HT1080 (cell line): Measurements from ENCODE around the gene LIX1L. TPM values are rescaled to one million over a fixed set of nuclear protein-coding genes. Genes with fewer than 3 reads are reported as not detected.

Experiments used
- DNase-seq: peaks from one replicate; pipeline ENCODE4 v3.0.0-alpha.2; 2015; ENCODE audit warnings: low read depth
- total RNA-seq: library from RNA; depleted of rRNA; stranded (reverse); fragments of >200 nt; shearing (Covaris generic); gene quantifications from 2 replicates; pipeline ENCODE4 v1.2.3, GENCODE V29; 2014

The LIX1L gene
- total RNA-seq, 1 experiment from 2014 or later = 24.7 TPM

DNA sequence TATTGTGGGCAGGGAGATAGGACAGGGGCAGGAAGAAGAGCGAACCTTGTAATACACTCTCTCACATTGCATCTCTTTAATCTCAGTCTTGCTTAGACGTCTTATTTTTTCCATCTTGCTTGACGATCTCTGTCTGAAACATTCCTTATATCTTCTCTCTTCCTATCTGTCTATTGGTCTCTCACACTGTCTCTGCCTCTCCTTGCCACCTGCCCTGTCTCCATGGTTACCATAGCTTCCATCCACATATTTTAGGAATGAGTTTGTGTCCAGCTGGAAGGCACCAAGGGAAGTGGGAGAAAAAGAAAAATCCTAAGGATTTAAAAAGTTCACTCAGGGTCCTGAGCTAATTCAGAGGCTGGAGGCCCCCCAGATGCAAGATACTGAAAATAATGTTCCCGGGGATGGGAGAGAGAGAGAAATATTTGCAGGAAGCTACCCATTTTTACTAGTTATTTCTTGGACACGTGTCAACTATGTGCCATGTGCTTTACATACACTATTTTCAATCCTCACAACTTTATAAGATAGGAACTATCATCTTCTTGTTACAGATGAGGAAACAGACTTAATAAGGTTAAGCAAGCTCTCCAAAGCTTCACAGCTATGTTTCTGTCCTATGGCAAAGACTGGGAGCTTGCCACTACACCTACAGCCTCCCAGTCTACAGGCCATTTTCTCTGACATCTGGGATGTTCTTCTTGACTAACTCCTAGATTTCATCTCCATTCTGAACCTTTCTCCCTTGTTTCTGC, 5.6 kb upstream of the LIX1L start:
- peak; percentile 80 for DNase-seq

DNA sequence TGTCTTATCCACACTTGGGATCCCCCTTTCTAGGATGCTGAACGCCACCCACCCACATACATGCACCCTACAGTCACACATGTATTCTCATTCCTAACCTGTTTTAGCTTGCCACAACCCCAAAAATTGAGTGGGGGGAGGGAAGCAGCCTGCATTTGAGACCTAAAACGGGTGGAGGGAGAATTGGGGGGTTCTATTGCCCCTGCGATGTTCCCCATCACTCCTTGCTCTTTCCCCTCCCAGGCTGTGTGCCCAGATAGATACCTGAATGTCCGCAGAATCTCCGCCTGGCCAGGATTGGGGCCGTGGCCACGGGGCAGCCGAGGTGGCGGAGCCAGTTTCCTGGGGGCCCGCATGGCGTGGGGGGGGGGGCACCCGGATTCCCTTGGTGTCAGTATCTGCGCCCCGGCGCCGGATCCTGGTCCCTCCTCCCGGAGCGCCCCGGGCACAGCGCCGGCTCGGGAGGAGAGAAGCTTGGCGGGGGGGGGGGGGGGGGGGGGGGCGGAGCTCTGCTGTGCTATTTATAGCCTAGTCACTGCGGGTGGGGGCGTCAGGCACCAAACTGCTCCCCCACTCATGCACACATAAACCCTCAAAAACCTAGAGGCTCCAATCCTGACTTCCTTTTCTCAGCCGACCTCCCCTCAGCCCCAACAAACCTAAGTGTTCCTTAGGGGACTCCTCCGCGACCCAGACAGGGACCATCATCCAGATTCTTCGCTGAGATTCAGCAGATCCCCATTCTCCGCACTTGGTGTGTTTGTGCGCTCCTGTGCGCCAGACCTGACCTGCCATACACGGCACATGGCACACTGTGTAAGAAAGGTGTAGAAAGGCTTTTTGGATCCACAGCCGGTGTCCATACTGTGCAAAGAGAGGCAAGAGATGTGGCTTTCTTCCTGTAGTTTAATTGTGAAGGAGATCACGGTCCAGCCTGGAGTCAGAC, 4.6 kb upstream of the LIX1L start:
- no peak for DNase-seq

DNA sequence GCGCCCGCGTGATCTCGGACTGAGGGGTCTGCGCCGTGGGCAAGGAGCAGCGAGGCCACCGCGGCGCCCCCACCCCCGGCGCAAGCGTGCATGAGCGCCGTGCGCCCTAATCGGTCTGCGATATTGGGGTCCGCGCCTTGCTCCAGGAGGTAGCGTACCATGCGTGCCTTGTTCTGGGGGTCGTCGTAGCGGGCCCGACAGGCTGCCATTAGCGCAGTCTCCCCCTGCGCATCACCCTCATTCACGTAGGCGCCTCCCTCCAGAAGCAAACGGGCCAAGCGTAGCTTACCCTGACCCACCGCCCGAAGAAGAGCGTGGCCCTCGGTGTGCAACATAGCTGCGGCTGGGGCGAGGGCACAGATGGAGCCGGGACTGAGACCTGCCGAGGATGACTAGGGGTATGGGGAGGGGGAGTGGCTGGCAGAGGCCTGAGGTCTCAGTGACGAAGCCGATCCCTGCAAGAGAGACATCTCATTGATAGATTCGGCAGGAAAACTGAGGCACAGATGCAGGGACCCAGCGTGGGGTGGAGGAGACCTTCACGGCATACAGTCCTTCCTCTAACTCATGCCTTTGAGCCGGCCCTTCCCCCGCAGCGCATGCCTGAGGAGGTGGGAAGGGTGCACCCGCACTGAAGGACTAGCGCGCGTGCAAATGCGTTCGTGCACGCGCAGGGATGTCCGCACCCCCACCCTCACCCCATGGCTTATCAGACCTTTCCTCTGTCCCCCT, 3.8 kb upstream of the LIX1L start:
- no peak for DNase-seq

DNA sequence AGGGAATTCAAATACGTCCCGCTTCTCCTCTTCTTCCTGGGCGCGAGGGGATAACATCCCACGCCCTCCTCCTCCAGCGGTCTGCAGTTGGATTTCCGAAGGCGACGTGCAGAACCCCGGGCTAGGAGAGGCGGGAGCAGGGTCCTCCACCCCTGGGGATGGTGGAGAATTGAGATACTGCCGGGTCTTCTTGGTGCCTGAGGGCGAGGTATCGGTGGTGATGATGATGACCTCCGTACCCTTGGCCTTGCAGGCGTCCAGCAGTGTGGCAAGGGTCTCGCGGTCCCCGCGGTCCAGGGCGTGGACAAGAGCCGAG, 3.2 kb upstream of the LIX1L start:
- no peak for DNase-seq

DNA sequence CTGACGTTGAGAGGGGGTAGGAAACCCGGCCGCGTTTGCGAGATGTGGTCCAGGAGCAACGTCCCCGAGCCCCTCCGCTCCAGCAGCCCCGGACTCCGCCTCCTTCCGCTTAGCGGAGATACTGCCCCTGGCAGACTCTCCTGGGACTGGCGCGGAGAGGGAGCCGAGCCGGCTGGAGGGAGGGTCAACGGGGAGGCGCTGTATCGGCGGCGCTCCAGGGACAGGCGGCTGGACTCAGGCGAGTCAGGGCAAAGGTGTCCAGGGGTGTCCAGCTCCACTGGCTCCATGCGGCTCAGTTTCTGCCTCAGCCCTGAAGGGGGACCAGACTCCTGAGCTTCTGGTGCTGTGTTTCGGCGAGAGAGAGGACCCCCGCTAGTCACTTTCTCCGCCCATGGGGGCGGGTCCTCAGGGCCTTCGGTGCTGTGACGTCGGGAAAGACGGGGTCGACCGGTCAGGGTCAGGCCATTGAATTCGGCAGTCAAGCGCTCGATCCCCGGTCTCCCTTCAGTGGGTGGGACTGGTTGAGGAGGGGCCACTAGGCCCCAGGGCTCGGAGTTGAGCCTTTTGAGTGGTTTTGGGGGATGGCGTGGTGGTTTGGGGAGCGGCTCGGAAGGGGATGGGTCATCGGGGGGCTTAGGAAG, 2.8 kb upstream of the LIX1L start:
- DNase-seq = peak; percentile 23

DNA sequence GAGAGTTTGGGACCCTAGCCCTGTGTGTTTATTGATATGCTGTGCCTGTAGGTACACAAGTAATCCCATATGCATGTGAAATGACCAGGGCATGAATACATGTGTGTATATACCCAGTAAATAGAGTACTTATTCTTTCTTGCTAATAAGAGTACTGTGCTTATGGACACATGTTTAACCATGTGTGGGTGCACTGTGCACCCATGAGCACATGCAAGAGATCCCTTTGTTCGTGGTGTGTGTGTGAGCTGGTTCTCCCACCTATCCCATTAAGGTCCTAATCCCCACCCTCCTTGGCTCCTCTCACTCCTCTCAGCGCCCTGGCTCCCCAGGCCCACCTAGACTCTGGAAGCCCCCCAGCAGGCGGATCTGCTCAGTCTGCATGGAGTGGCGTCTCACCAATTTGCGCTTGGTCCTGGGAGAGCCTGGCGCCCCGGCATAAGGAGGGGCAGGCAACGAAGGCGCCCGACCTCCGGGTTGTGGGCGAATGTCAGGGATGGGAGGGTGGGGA, 2.2 kb upstream of the LIX1L start:
- no peak for DNase-seq

DNA sequence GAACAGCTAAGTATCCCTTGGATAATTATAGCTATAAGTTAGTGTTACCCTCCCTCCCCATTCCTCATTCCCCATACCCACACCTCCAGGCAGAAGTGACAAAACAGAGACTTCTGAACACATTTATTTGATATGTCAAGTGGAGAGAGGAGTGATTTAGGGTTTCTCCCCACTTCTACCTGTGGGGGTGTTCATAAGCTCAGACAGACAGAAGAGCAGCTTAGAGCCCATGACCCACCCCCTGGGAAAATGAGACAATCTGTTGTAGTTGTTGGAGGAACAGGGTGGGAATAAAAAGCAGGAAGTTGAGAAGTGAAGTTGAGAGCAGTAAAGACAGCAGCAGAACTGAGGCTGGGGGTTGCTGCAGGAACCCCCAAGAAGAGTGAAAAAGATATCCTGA, 1.5 kb upstream of the LIX1L start:
- no peak for DNase-seq

DNA sequence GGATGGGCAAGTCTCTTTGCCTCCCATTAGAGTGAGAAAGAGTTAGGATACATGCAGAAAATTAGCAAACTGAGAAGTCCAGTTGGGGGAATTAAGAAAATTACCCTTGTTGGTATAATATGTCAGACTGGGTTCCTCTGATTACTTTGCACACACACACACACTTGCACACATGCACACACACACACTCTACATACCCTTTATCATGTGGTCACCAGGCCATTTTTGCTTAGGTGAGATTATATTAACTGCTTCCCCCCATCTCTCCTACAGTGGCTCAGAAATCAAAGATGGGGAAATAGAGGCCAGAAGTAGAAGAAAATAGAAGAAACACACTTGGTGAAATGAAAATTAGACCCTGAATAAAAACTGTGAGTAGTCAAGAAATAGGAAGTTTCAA, 917 bp upstream of the LIX1L start:
- DNase-seq = no peak

DNA sequence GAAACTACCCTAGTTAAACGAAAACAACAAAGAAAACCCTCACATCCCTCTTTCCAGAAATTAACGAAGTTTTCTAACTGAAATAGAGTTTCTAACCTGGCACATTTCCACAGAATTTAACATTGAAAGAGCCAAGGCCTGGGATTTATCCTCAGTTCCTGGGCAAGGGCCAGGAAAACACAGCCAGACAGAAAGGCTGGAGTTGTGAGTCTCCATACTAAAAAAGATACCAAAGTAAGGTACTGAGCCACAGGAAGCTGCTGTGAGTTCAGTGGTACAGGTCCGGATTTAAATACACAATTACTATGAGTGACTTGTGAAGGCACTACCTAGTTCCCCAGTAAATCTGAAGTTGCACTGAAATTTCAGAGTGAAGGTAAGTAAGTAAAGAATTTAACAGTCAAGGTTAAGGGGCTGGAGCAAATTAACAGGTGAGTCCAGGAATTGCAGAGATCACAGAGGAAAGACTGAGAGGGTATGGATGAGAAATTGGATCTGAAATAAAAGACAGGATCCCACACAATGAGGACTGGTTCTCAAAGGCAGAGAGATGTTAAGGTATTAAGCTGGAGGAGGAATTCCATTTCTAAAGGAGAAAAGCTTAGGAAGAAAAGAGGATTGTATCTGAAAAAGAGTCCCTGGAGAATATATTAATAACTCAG, 905 bp downstream of the LIX1L start:
- DNase-seq = peak; percentile 5

DNA sequence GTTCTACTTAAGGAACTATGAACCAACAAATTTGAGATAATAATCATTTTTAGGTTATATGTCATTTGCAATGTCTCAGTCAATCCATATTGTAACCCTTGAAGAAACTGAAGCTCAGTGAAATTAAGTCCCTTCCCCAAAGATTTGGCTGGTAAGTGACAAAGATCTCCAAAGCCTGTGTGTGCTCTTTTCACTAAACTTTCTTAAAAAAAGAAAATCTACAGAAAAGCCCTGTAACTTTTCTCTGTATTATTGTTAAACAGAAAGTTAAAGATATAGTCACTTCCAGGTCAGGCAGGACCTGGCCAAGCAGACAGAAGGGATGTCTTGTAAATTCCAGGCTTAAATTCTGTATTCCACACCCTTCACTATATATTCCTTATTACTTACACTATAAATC, 1.5 kb downstream of the LIX1L start:
- no peak for DNase-seq

DNA sequence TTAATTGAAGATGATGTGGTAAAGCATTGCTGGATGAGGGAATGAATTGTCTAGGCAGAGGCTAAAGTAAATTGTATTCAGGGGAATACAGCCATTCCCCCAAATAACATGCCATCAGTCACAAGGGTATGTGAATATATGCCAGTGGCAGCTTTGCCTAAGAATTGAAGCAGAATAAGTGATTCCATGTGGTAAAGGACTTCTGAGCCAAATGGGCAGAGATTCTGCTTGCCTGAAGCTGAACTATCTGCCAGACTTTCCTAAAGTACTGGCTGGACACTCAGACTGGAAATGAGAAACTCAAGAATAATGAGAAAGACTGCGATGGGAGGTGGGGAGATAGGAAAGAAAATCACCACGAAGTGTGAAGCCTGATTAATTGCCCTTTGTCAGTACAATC, 2.4 kb downstream of the LIX1L start:
- DNase-seq = no peak

DNA sequence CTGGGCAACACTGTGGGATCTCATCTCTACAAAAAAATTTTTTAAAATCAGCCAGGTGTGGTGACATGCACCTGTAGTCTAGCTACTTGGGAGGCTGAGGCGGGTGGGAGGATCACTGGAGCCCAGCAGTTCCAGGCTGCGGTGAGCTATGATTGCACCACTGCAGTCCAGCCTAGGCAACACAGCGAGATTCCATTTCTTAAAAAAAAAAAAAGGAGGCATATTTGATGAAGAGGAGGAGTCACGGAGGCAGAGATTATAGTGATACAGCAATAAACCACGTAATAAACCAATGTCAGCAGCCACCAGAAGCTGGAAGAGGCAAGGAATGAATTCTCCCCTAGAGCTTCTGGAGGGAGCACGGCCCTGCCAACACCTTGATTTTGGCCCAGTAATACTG, 4.0 kb downstream of the LIX1L start:
- DNase-seq = no peak

DNA sequence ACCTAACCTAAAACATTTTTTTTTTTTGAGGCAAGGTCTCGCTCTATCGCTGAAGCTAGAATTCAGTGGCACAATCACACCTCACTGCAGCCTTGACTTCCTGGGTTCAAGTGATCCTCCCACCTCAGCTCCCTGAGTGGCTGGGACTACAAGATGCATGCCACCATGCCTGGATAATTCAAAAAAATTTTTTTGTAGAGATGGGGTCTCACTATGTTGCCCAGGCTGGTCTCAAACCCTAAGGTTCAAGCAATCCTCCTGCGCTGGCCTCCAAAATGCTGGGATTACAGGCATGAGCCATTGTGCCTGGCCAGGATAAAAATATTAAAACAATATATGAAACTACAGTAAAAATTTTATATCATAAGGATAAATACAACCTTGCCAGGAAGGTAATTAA, 4.9 kb downstream of the LIX1L start:
- DNase-seq = no peak

DNA sequence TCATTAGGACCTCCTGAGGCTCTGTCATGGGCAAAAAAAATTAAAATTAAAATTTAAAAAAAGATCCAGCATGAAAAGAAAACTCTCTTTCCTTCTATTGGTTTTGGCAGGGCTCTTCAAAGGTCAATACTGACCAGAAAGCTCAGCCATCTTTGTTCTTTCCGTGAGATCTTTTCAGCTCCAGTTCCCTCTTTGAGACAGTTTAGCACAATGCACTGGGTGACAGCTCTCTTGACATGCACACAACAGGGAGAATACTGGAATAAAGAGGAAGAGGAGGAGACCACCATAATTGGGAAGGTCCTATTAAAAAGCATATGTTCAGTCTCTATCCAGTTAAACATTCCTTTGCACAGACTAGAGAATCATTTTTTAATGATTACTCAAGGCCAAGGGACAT, 6.3 kb downstream of the LIX1L start:
- DNase-seq = no peak

DNA sequence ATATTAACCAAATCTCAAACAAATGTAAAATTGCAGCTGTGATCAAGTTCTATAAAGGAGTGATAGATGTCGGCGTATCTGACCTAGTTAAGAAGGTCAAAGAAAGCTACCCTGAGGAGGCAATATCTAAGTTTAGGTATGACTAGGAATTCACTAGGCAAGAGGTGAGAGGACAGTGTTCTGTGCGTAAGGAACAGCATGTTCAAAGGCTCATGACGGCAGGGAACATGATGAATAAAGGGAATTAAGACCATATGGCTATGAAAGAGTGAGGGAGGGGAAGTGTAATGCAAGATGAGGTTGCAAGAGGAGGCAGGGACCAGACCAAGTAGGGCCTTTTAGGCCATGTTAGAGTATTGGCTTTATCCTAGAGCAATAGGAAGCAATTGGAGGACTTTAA, 8.6 kb downstream of the LIX1L start:
- DNase-seq = no peak

DNA sequence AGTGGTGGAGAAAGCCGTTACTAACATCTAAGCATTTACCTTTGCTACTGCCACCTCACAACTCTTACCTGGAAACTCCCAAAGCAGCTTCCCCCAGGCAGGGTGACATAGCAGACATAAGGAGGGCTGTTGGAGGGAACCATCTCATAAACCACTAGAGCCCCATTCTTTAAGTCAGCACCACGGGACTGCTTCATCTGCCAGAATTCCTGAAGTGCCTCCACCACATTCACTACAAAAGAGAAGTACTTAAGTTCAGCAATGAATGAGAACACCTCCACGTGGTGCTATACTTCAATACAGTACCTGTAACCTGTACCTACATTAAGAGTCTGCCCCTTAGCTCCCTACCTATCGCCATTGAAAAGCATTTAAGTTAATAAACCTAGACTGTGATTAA, 10.3 kb downstream of the LIX1L start:
- DNase-seq = no peak

DNA sequence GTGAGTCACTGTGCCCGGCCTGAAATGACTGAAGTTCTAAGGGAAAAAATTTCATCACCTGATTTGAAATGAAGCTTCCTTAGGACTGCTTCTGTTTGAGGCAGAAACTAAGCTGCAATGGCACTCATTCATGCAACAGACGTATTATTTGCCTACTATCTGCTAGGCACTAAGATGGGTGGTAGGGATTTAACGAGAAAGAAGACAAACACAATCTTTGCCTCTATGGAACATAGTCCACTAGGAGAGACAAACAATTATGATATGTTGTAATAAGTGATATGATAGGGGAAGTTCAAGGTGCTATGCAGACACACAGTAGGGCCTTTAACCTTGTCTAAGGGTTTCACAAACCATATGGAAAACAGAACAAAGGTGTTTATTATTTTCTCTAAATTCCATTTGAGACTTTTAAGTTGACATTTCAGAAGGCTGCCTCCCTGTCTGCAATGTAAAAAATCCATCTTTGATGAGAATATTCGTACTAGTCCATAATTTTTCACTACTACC, 11.3 kb downstream of the LIX1L start:
- DNase-seq = no peak

DNA sequence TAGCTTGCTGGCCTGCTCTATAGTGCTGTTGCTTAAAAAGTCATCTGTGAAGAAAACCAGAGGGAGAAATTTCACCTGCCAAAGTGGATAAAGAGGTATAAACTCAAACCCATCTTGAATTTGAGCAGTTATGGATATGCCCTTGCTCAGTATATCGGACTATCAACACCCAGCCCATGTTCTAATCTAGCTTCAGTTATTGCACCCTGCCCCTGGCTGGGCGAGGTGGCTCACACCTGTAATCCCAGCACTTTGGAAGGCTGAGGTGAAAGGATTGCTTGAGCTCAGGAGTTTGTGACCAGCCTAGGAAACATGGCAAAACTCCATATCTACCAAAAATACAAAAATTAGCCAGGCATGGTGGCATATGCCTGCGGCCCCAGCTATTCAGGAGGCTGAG, 13.3 kb downstream of the LIX1L start:
- no peak for DNase-seq

DNA sequence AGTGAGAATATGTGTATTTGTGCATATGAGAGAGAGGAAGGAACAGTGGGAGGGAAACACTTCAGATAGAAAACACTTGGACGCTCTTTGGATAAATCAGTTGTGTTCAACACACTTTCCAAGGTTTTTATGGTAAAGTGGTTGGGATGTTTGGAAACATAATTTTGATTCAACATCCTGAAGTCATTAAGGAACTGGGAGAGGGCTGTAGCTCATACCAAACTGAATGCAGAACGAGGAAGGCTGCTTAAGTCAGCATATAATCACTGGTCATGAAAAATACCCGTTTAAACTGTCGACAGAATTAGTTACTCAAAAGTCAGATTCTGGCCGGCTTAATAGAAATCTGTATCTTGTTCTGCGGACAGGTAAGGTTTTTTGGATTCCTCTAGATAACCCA, 14.9 kb downstream of the LIX1L start:
- DNase-seq = no peak

DNA sequence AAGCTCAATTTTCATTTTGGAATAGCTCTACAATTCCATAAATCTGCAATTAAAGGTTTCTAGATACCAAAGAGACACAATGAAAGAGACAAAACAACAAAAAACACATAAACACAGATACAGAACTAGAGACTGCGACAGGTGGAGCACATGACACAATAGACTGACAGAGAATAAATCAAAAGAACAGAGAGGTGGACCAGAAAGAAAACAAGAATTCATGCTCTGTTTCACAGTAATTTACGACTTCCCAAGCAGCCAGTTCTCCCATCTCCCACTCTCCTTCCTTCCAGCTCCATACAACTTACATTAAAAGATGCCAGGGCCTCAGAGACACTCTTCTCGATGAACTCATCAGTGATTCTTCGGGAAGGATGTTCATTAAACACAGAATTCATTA, 15.4 kb downstream of the LIX1L start:
- no peak for DNase-seq

DNA sequence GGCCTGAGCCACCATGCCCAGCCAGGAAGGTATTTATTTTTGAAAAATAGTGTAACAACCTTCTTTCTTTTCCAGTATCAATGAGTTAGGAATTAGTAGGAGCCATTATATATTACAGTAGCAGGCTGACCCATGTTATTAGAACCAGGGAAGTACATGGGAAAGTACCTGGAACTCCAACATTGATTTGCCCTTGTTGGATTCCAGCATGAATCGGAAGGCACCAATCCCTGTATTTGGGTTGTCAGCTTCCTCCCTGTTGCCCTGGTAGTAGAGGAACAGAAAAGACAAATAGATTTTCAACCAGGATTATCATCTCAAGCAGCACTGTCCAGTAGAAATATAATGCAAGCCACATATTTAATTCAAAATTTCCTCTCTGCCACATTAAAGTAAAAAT, 20.4 kb downstream of the LIX1L start:
- DNase-seq = no peak
